Upper lobe of left lung (tissue), 4 donors: ENCODE results near the gene STXBP5L.

Experiments
- EP300 ChIP-seq, 4 donors: sonication (generic); formaldehyde crosslinking; IDR thresholded peaks; one replicate each; pipeline ENCODE4 v1.5.1; 2017; ENCODE audit warnings: antibody characterized with exemption in 4 of 4, control low read depth in 2 of 4
- POLR2A ChIP-seq, 4 donors: fragments of 450-650 bp; IDR thresholded peaks; one replicate each; pipeline ENCODE4 v1.5.1; 2016 to 2017; ENCODE audit warnings: antibody characterized with exemption in 4 of 4, mild to moderate bottlenecking in 2 of 4
- TF ChIP-seq, protein P1 (sequence below), 6 experiments: fragments of 450-650 bp in 4 of 6; fragments of 200-600 bp in 2 of 6; sonication (generic) in 2 of 6; IDR thresholded peaks; one replicate each; pipeline ENCODE4 v1.5.1; 2016 to 2019; ENCODE audit warnings: antibody characterized with exemption in 6 of 6

- TF ChIP-seq POLR2A (IDR thresholded peaks at IDR 0.05): no peak
- TF ChIP-seq, protein P1, sequence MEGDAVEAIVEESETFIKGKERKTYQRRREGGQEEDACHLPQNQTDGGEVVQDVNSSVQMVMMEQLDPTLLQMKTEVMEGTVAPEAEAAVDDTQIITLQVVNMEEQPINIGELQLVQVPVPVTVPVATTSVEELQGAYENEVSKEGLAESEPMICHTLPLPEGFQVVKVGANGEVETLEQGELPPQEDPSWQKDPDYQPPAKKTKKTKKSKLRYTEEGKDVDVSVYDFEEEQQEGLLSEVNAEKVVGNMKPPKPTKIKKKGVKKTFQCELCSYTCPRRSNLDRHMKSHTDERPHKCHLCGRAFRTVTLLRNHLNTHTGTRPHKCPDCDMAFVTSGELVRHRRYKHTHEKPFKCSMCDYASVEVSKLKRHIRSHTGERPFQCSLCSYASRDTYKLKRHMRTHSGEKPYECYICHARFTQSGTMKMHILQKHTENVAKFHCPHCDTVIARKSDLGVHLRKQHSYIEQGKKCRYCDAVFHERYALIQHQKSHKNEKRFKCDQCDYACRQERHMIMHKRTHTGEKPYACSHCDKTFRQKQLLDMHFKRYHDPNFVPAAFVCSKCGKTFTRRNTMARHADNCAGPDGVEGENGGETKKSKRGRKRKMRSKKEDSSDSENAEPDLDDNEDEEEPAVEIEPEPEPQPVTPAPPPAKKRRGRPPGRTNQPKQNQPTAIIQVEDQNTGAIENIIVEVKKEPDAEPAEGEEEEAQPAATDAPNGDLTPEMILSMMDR (IDR thresholded peaks at IDR 0.05): no peak
- no peak for TF ChIP-seq EP300 (IDR thresholded peaks at IDR 0.05)
Observed at GRCh38 chr3:120908030-120908794, at the start of gene STXBP5L.
